Measurements from ENCODE around the gene CTTN.

The CTTN gene

GRCh38 chr11:70486026-70486415, 87.7 kb downstream of the CTTN start:
- Mint-ChIP-seq H3K9me3 (peaks cover 1% of the 10 kb centered on the region), H3K4me3 (no peak overlapping the region), H3K4me1 (ENCODE audit: low read depth) (no peaks in the 10 kb centered on the region), H3K27ac (no peak overlapping the region), H3K36me3 (ENCODE audit: low read depth) (no peaks in the 10 kb centered on the region), H3K27me3 (peaks cover 3% of the 10 kb centered on the region)
- DNase-seq = no peak

All from activated T-cell treated with anti-CD3 and anti-CD28 coated beads, Interleukin-2, amount 50 U/mL, for 24 hours (primary cell).